HG03175 (cell line): Measurements from ENCODE around the gene FIBCD1.
"Not testable (repeated sequence)": the region's sequence is repeated elsewhere in the genome, so short reads cannot be mapped to it uniquely, and the experiment has no call there.

Source experiments
- ATAC-seq: cut with Tn5 transposase; IDR thresholded peaks from one replicate; pipeline ENCODE4 v1.9.1; 2021; ENCODE audit warnings: mild to moderate bottlenecking, moderate library complexity; ENCODE audit not compliant: unreplicated experiment

Gene FIBCD1

DNA sequence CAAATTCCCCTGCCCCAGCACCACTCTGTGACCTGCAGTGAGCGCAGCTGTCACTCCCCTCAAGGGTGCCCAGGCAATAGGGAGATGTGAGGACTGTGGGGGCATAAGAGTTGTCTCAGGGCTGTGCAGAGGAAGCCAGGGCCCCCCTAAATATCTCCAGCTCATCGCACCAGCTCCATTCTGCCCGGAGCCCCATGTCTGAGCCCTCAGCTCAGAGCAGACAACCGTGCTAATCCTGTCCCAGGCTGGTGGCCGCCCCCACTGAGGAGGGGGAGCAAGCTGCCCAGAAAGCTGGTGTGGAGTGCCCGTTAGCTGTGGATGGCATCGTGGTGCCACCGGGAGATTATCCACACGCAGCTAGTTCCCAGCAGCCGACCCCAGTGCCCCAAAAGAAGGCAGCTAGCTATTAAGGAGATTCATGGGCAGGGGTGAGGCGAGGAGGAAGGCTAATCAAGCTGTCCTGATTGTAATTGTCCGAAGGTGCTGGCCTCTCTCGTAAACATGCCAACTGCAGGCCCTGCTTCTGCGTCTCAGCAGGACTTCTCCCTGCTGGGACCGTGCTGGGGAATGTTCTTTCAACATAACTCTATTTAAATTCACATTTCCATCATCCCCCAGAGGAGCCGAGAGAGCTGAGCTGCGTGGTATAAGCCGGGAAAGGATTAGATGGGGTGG lies 17.0 kb upstream of the FIBCD1 start:
- ATAC-seq, result no peak

DNA sequence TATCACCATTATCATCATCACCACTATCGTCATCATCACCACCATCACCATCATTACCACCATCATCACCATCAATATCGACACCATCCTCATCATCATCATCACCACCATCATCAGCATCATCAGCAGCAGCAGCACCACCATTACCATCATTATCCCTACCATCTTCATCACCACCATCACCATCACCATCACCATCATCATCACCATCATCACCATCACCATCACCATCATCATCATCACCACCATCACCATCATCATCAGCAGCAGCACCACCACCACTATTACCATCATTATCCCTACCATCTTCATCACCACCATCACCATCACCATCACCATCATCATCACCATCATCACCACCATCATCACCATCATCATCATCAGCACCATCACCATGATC lies 15.9 kb upstream of the FIBCD1 start:
- ATAC-seq, result not testable (repeated sequence)

DNA sequence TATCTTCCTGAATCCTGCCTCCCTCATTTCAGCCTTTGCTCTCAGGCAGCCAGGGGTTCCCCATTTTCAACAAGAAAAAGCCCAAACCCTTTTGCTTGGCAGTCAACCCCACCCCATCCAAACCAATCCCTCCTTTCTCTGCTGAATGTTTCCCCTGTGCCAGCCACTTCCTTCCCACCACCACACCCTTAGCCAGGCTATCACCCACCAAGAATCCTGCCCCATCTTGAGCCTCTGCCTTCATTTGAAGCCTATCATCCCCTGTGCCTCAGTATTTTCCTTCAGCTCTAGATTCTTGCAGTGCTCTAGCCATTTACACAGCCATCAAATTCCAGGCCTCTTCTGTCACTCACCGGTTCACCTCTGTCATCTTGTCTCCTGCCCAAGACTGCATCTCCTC lies 15.3 kb upstream of the FIBCD1 start:
- no peak for ATAC-seq

DNA sequence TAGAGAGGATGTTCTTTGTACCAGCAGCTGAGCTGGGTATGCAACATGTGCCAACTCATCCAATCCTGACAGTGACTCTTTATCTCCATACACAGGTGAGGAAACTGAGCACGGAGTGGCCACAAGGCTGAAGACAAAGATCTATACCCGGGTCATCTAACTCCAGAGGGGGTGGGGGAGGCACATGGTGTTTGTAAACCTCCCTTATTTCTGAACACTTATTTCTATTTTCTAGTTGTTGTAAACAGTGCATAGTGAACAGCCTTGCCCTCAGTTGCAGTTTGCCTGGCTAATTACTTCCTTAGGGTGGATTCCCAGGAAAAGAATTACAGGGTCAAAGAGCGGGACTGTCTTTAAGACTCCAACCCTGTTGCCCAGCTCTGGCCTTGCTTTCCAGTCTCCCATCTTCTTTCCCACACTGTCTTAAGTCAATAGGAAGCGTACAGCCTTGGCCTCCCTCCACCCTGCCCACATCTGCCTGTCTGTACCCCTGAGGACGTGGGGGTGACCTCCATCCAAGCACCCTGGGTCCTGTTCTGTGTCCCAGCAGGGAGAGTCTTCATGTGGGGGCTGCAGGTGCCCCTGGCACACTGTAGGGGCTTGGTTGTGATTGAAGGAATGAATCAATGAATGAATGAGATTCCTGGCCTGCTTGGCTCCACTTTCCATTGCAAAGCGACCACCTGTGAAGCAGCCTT lies 13.2 kb upstream of the FIBCD1 start:
- ATAC-seq, result no peak

DNA sequence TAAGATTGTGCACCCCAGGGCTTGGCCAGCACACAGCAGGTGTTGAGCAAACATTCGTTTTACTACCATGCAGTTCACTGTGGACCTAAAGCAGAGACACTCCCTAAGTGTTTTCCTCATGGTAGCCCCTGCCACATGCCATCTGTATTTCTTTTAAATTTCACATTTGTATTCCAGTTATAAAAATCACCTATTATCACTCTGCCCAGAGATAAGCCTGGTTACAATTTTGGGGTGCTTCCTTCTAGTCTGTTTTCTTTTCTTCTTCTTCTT lies 10.9 kb upstream of the FIBCD1 start:
- ATAC-seq, result no peak

DNA sequence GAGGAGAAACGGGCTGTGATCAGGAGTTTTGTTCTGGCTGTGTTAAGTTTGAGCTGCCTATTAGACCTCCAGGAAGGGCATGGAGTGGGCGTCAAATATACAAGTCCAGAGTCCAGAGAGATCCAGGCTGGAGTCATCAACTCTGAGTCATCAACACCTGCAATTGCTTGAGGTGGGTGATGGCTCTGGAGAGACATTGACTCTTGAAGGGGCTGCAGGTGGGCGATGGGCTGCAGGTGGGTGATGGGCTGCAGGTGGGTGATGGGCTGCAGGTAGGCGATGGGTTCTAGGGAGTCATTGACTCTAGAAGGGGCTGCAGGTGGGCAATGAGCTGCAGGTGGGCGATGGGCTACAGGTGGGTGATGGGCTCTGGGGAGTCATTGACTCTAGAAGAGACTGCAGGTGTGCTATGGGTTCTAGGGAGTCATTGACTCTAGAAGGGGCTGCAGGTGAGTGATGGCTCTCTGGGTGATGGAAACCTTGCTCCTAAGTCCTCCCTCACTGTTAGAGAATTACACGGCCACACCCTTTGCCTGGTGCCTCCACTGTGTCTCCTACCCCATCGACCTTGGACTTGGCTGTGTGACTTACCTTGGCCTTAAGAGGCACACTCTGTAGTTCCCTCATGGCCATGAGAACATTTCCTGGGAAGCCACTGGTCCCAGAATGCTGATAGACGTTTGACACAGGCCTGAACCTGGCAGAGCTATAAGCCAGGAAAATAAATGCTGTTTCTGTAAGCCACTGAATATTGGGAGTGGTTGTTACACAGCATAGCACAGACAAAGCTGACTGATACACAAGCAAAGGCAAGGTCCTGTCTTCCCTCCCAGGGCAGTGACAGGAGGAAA lies 10.4 kb upstream of the FIBCD1 start:
- no peak for ATAC-seq

DNA sequence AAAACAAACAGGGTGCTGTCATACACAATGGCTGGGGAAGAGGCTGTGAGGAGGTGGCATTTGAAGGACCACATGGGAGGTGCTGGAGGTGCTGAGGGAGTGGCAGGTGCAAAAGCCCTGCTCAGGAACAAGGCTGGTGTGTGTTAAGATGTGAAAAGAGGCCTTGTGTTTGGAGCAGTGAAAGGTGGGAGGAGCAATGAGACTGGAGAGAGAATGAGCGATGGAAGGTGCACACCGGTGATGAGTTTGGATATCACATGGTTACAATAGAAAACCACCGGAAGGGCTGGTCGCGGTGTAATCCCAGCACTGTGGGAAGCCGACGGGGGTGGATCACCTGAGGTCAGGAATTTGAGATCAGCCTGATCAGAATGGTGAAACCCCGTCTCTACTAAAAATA lies 9.2 kb upstream of the FIBCD1 start:
- ATAC-seq, result no peak

DNA sequence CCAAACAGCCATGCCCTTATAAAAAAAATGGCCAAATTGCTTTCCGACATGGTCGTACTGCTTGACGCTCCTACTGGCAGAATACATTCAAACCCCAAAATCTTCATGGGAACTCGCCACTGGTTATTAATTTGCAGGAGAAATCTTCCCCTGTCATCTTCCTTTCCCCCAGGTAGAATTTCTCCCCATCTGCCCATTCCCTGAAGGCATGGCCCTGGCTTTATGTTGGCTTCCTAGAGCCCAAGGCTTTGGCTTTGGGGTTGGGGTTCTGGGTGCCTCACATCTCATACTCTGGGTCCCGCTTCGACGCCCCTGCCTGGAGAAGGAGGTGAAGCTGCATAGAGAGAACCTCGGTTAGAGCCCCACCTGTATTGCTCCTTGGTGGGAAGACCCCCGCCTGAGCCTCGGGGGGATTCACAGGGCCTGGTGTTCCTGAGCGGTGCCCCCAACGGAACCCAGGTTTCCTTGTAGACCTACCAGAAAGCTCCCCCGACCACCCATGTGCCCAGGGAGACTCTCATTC lies 8.6 kb upstream of the FIBCD1 start:
- ATAC-seq, result no peak

DNA sequence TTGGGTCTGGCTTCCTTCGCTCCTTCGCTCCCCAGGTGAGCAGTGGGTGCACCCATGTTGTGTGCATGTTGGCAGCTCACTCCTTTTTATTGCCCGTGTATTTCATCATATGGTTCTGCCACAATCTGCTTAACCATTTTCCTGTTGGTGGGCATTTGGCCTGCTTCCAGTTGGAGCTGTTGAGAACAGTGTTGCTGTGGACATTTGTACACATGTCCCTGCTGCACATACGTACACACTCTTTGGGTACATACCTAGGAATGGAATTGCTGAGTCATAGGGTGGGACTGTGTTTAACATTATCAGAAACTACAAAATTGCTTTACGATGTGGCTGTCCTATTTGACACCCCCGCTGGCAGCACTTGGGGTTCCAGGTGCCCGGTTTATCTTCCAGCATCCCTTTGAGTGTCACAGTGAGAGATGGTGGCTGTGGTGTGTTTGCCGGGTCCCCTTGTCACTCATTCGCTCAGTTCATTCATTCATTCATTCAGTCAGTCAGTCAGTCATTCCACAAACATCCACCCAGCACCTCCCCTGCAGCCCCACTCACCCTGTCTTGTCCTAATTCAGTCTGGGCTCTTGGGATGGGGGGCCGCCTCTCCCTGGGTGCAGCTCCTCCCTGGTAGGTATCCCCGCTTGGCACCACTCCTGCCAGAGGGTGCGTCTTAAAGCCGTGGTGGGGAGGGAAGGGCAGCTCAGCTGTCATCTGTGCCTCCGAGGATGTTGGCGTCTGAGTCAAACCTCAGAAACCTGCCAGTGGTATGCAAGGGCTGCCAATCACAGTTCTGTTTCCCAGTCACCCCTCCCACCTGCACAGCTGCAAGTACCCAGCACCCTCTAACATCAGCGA lies 7.9 kb upstream of the FIBCD1 start:
- no peak for ATAC-seq

DNA sequence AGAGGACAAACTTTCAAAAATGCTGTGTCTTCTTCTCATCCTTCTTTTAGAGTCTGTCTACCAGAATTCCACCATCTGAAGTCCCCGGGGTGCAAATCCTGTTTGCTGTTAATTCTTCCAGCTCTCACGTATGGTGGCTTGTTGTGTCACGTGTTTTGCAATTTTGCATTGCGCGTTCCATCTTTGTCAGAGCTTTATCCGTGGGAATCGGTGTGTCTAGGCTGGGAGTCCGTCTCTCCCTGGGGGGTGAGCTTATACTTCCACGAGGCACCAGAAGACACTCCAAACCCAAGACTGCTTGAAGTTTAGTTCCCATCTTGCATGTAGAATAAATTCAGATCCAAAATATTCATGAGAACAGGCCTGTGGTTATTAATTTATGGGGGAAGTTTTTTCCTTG lies 6.1 kb upstream of the FIBCD1 start:
- no peak for ATAC-seq

DNA sequence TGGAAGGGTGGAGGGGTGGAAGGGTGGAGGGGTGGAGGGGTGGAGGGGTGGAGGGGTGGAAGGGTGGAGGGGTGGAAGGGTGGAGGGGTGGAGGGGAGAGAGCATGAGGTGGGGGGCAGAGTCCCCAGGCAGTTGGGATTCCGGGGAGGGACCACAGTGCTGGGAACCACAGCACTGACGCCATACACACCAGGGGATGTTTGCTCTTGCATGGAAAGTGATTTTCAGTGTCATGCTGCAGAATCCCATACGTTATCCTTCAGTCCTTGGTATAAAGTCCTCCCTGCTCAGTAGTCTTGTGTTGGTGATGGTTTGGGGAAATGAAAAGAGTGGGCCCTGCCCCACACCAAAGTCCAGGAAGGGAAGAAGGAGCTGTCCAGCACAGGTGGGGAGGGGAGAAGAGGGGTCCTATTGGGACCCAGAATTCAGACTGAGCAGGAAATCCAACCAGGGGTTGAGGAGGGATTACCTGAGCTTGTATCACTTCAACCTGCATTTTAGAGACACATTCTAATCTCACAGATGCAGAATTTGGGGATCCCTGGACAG lies 5.5 kb upstream of the FIBCD1 start:
- ATAC-seq, result no peak

DNA sequence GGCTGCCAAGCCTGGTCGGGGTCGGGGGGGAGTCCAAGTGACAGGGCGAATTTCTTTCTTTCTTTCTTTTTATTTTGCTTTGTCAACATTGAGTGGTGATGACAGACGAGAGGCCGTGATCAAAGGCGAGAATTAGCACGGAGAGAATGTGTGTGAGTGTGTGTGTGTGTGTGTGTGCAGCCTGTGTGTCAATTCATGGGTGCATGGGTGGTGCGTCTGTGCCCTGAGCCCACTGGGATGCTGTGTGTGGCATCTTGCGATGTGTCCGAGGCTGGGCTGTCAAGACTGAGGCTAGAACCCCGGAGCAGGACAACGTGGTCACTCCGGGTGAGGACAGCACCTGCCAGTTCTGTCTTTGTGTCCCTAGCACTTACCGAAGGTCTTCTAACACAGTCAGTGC lies 4.7 kb upstream of the FIBCD1 start:
- no peak for ATAC-seq

DNA sequence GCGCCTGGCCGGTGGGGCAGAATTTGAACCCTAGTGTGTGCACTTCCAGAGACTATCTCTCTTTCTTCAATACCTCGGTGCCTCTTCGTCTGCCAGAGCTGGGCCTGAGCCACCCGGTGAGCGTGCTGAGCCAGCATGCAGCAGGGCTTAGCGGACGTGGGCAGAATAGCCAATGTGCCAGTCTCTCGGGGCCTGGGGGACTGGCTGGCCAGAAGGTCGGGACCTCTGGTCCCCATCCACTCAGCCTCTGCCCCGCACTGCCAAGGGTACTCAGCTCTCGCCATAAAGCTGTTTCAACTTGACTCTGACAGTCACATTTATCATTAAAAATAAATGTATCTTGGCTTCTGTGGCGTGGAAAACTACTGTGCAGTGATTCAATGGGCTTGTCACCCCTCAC lies 4.2 kb upstream of the FIBCD1 start:
- ATAC-seq, result no peak

DNA sequence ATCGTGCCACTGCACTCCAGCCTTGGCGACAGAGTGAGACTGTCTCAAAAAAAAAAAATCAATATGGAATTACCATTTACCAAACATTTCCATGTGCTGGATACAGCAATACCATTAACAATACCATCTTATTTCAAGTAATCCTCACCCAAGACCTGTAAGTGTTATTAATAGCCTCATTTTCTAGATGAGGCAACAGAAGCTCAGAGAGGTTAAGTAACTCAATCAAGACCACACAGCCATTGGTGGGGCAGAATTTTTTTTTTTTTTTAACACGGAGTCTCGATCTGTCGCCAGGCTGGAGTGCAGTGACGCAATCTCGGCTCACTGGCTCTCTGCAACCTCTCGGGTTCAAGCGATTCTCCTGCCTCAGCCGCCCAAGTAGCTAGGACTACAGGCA lies 3.6 kb upstream of the FIBCD1 start:
- ATAC-seq, result no peak

DNA sequence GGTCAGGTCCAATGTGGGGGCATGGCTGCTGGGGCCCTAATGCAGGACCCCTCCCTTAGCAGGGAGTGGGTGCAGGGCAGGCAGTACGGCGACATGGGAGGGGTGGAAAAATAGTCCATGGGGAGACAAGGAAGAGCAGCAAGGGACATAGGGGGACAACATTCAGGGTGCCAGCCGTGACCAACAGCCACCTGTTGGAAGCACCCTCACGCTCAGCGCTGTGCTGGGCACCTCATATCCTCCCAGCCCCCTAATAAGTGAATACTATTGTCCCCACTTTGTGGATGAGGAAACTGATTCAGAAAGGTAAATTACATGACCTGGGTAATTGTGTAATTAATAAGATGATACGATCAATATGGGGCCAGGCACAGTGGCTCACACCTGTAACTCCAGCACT lies 3.0 kb upstream of the FIBCD1 start:
- ATAC-seq, result no peak

DNA sequence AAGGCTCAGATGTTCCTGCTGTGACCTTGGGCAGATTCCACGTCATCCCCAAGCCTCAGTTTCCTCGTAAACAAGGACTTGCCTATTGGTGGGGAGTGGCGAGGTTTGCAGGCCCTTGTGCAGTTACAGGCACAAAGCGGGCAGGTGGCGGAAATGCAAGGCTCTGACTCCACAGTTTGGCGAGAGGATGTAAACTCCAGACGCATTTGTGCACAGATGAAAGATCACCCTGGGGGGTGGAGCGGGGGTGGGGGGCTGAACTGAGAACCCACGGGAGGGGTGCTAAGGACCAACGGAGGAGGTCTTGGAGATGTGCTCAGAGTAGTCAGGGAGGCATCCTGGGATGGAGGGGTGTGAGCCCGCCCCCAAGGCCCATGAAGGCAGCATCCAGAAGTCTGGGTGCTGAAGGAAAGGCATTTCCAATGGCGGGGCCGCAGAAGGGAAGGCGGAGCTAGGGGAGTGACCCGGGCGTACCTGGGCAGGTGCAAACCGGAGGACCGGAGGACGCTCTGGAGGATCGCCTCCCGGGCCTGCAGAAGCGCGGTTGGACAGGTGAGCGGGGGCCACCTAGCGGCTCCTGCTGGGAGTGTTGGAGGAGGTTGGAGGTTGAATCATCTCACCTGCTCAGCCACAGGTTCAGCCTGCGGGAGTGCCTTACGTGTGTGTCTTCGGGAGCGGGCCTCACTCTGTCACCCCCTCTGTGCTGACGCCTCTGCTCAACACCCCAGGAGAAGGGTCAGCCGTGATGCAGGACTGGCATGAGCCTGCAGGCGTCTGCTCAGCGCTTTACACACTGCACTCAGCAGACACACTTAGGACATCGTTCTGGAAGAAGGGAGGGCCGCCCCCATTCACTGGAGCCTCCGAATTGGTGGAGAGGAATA lies 1.9 kb upstream of the FIBCD1 start:
- ATAC-seq, result no peak

DNA sequence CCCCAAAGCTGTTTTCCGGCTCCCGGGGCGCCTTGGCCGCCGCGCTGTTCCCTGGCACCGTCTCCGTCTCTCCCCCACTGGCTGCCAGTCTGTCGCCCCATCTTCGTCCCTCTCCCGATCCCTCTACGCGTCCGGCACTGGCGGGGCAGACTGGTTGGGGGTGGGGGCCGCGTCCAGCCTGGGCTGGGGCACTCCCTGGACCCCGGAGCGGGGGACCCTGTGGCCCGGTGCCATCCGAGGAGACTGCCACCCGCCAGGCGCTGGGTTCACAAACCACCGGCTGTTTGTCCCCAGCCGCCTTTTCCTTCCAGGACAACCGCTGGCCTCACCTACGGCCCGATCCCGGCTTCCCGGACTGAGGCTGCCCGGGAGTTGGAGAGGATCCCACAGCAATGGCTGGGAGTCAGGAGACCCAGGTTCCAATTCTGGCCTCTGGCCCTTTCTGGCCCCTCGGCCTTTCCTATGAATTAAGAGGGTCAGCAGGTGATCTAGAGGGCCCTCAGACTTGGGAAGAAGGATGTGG lies 1.0 kb upstream of the FIBCD1 start:
- ATAC-seq, result no peak

DNA sequence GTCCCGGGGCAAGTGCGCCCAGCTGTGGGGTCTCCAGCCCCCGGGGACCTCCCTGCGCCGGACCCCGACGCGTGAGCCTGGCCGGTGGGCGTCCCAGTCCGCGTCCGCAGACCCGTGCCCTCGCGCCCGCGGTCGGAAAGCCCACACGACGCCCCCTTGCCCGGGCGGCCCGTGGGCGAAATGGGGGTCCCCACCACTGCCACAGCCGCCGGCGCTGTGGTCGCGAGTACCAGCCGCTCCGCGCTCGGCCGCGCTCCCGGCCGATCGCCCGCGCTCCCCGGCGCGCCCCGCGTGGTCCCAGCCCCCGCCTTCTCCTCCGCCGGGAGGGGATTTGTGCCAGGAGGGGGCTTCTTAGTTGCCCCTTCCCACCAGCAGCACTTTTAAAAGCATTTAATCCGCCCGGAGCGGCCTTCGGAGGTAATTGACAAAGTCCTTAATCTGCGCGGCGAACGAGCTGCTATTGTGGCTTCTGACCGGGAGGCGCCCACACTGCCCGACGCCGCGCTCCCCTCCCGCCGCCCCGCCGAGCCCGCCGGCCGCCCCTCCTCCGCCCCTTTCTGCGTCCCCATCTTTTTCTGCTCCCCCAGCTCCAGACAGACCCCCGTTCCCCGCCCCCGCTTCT lies 469 bp upstream of the FIBCD1 start:
- ATAC-seq, result no peak

DNA sequence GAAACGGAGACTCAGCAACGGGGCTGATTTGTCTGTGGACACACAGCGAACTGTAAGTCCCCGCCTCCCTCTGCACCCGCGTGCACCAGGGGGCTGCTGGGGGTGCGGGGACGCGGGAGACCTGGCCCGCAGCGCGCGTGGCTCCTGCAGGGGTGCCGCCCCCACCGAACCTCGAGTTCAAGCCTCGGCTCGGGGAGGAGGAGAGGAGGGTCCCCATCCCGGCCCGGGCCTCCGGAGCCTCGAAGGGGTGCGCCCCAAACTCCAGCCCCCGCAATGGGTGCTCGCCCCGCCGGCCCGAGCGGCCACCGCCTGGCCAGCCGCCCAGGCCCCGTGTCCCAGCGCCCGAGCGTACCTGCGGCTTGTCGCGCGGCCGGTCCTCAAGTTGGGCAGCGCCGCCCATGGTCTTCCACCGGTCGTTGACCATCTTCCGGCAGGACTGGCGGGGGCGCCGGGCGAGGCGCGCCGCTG lies 829 bp downstream of the FIBCD1 start:
- ATAC-seq, result no peak
